HepG2 (cell line): ENCODE measurements around the gene AHCY. TPM values are rescaled to one million over a fixed set of nuclear protein-coding genes. Genes with fewer than 3 reads are reported as not detected.
A peak's percentile ranks its signal among the peaks of the same experiment; 100 is the strongest.

Source experiments
- ATAC-seq: fragments of 200-7000 bp; cut with Tn5 transposase; 3 replicates; pipeline ENCODE4 v1.9.1; 2020; ENCODE audit warnings: mild to moderate bottlenecking, moderate library complexity
- BruUV-seq: library from RNA; stranded (reverse); fragments of 400-500 nt; replicated peaks from 2 replicates; lab custom pipeline; 2021; lab: Mats Ljungman, UMichigan
- CTCF ChIA-PET: fragments of 300-600 bp; formaldehyde crosslinking; extraction: SDS; loops from one replicate; lab custom pipeline; 2021; ENCODE audit warnings: low total read pairs, inconsistent platforms, low intra/inter-chr PET ratio; lab: Yijun Ruan, JAX
- POLR2A ChIA-PET: fragments of 350-600 bp; sonication (Branson Sonifier 250); formaldehyde crosslinking; loops from one replicate; lab custom pipeline; 2020; ENCODE audit warnings: antibody characterized with exemption, inconsistent platforms; lab: Yijun Ruan, JAX
- DNase-seq: peaks from one replicate; pipeline ENCODE4 v3.0.0-alpha.2; 2015; ENCODE audit warnings: low spot score
- FAIRE-seq: peaks from 3 replicates; lab custom pipeline; 2011; peaks lifted over from hg19 to GRCh38; lab: Jason Lieb, UNC
- H2AFZ ChIP-seq: one replicate; pipeline ENCODE4 v1.6.1; 2011; ENCODE audit warnings: low read length, inconsistent platforms
- H3K27ac ChIP-seq: fragments of 300-600 bp; 3 replicates; pipeline ENCODE4 v1.8.0; 2011; ENCODE audit warnings: mixed run types, mild to moderate bottlenecking, mixed read lengths, low read length, inconsistent platforms; ENCODE audit not compliant: insufficient read depth; ENCODE audit errors: extremely low read length
- H3K27me3 ChIP-seq, 2 experiments: fragments of 200-600 bp in 1 of 2; 2 replicates in 1 of 2; 3 replicates in 1 of 2; pipeline versions ENCODE4 v1.6.0 to v1.8.0; 2011; ENCODE audit warnings: low read length in 2 of 2, mild to moderate bottlenecking in 2 of 2, moderate library complexity in 2 of 2, inconsistent platforms in 1 of 2; ENCODE audit not compliant: insufficient read depth in 2 of 2, control insufficient read depth in 1 of 2
- H3K36me3 ChIP-seq, 2 experiments: fragments of 200-600 bp in 1 of 2; replicated peaks in 1 of 2; 2 replicates in 1 of 2; 3 replicates in 1 of 2; pipeline versions ENCODE4 v1.5.1 to v1.8.0; 2011; ENCODE audit warnings: low read length in 2 of 2, inconsistent platforms in 1 of 2; ENCODE audit not compliant: insufficient read depth in 2 of 2, control insufficient read depth in 1 of 2
- H3K4me1 ChIP-seq: 2 replicates; pipeline ENCODE4 v1.5.1; 2012; ENCODE audit warnings: low read length, inconsistent platforms; ENCODE audit not compliant: insufficient read depth
- H3K4me2 ChIP-seq: 2 replicates; pipeline ENCODE4 v1.6.0; 2011; ENCODE audit warnings: low read depth, low read length, inconsistent platforms
- H3K4me3 ChIP-seq, 3 experiments: fragments of 200-600 bp in 1 of 3; sonication (generic), shearing (Covaris generic) in 1 of 3; replicated peaks in 1 of 3; 2 replicates each; pipeline ENCODE4 v1.5.1; 2011 to 2016; ENCODE audit warnings: low read length in 3 of 3, inconsistent platforms in 2 of 3, low read depth in 2 of 3, mild to moderate bottlenecking in 2 of 3, control low read depth in 1 of 3, mixed read lengths in 1 of 3; ENCODE audit not compliant: insufficient read depth in 1 of 3
- H3K79me2 ChIP-seq: one replicate; pipeline ENCODE4 v1.6.1; 2011; ENCODE audit warnings: low read length, inconsistent platforms; ENCODE audit not compliant: insufficient read depth
- H3K9ac ChIP-seq: 2 replicates; pipeline ENCODE4 v1.6.0; 2011; ENCODE audit warnings: mild to moderate bottlenecking, low read depth, low read length, inconsistent platforms; ENCODE audit not compliant: insufficient read depth
- H3K9me3 ChIP-seq: 2 replicates; pipeline ENCODE4 v1.5.1; 2012; ENCODE audit warnings: mild to moderate bottlenecking, low read length
- H4K20me1 ChIP-seq: 2 replicates; pipeline ENCODE4 v1.6.0; 2011; ENCODE audit warnings: inconsistent platforms, mild to moderate bottlenecking, low read length, moderate library complexity; ENCODE audit not compliant: insufficient read depth
- ATF7 ChIP-seq, 2 experiments: fragments of 450-650 bp in 1 of 2; sonication (generic) in 1 of 2; formaldehyde crosslinking in 1 of 2; IDR thresholded peaks; 2 replicates each; pipeline versions ENCODE4 v1.4.0 to v1.6.1; 2016 to 2020; ENCODE audit warnings: antibody characterized with exemption in 1 of 2, mild to moderate bottlenecking in 1 of 2, missing genetic modification reagents in 1 of 2
- ATM ChIP-seq: fragments of 450-650 bp; IDR thresholded peaks from 2 replicates; pipeline ENCODE4 v1.7.1; 2017; ENCODE audit warnings: mild to moderate bottlenecking, borderline replicate concordance
- BRD4 ChIP-seq: sonication (generic); formaldehyde crosslinking; IDR thresholded peaks from 2 replicates; pipeline ENCODE4 v1.4.0; 2020; ENCODE audit warnings: missing genetic modification reagents
- CCDC6 ChIP-seq: sonication (generic); formaldehyde crosslinking; IDR thresholded peaks from 2 replicates; pipeline ENCODE4 v1.8.1; 2022; ENCODE audit warnings: mild to moderate bottlenecking, missing genetic modification reagents, moderate library complexity
- ELF1 ChIP-seq: sonication (generic); formaldehyde crosslinking; IDR thresholded peaks from 2 replicates; pipeline ENCODE4 v1.4.0; 2020; ENCODE audit warnings: missing genetic modification reagents
- HDAC6 ChIP-seq: fragments of 200-600 bp; sonication (generic); IDR thresholded peaks from 2 replicates; pipeline ENCODE4 v1.7.0; 2017; ENCODE audit warnings: mild to moderate bottlenecking, antibody characterized with exemption, low read length, low read depth
- MAF1 ChIP-seq: sonication (generic); formaldehyde crosslinking; IDR thresholded peaks from 2 replicates; pipeline ENCODE4 v1.5.0; 2020; ENCODE audit warnings: missing genetic modification reagents, borderline replicate concordance
- MEF2D ChIP-seq: sonication (generic); formaldehyde crosslinking; IDR thresholded peaks from 2 replicates; pipeline ENCODE4 v1.5.1; 2020; ENCODE audit warnings: mild to moderate bottlenecking, missing genetic modification reagents
- MTF2 ChIP-seq: sonication (generic); formaldehyde crosslinking; IDR thresholded peaks from 2 replicates; pipeline ENCODE4 v1.5.0; 2020; ENCODE audit warnings: missing genetic modification reagents, borderline replicate concordance
- RCOR2 ChIP-seq: IDR thresholded peaks from 2 replicates; pipeline ENCODE4 v1.6.1; 2016; ENCODE audit warnings: missing biosample characterization, missing genetic modification reagents
- SATB2 ChIP-seq: sonication (generic); formaldehyde crosslinking; IDR thresholded peaks from 2 replicates; pipeline ENCODE4 v1.5.0; 2020; ENCODE audit warnings: missing genetic modification reagents
- SMAD1 ChIP-seq: sonication (generic); formaldehyde crosslinking; IDR thresholded peaks from 2 replicates; pipeline ENCODE4 v1.4.0; 2020; ENCODE audit warnings: missing genetic modification reagents, low read depth, mild to moderate bottlenecking, borderline replicate concordance
- SP4 ChIP-seq: sonication (generic); formaldehyde crosslinking; IDR thresholded peaks from 2 replicates; pipeline ENCODE4 v1.8.1; 2023; ENCODE audit warnings: mild to moderate bottlenecking, missing genetic modification reagents
- STAG1 ChIP-seq: sonication (generic); formaldehyde crosslinking; IDR thresholded peaks from 2 replicates; pipeline ENCODE4 v1.4.0; 2020; ENCODE audit warnings: missing genetic modification reagents
- SYNCRIP ChIP-seq: fragments of 200-400 bp; formaldehyde crosslinking; IDR thresholded peaks from 2 replicates; pipeline ENCODE4 v1.6.1; 2018; ENCODE audit warnings: mild to moderate bottlenecking, low read depth, low read length; ENCODE audit not compliant: insufficient read depth
- TBP ChIP-seq: sonication (generic); formaldehyde crosslinking; IDR thresholded peaks from 2 replicates; pipeline ENCODE4 v1.5.0; 2020; ENCODE audit warnings: missing genetic modification reagents
- TEAD3 ChIP-seq: optimal IDR thresholded peaks from 2 replicates; pipeline ENCODE3; 2016; ENCODE audit warnings: borderline replicate concordance
- ZBTB1 ChIP-seq: sonication (generic); formaldehyde crosslinking; IDR thresholded peaks from 2 replicates; pipeline ENCODE4 v1.4.0; 2020; ENCODE audit warnings: missing genetic modification reagents, borderline replicate concordance
- ZBTB25 ChIP-seq: IDR thresholded peaks from 2 replicates; pipeline ENCODE4 v1.6.1; 2018; ENCODE audit warnings: missing genetic modification reagents
- ZNF710 ChIP-seq: sonication (generic); formaldehyde crosslinking; IDR thresholded peaks from 2 replicates; pipeline ENCODE4 v1.5.0; 2020; ENCODE audit warnings: mild to moderate bottlenecking, missing genetic modification reagents, borderline replicate concordance
- ZNF788 ChIP-seq: sonication (generic); formaldehyde crosslinking; IDR thresholded peaks from 2 replicates; pipeline ENCODE4 v1.5.0; 2020; ENCODE audit warnings: mild to moderate bottlenecking, missing genetic modification reagents, borderline replicate concordance
- WGBS: methylation state at CpG from one replicate; pipeline ENCODE4 v1.1.6; 2017; ENCODE audit warnings: low lambda C conversion rate; 5-methylcytosine and 5-hydroxymethylcytosine counted together
- in situ Hi-C: cut with HindIII; loops from 2 replicates; pipeline ENCODE4 v1.10.0; 2017; ENCODE audit warnings: low pct_unique_long_range_greater_than_20kb; ENCODE audit not compliant: extremely low pct_ligation_motif_present
- intact Hi-C: fragments of 100-400 bp; cut with micrococcal nuclease; formaldehyde crosslinking; loops from one replicate; pipeline ENCODE4 v1.10.0; 2022; ENCODE audit not compliant: unreplicated experiment
- polyA plus RNA-seq, 8 experiments: library from polyadenylated mRNA; depleted of rRNA in 3 of 8; stranded (reverse) in 7 of 8; unstranded in 1 of 8; fragments of >200 nt; fragmentation: Illumina TruSeq in 4 of 8; extraction: Trizol in 4 of 8; gene quantifications; 2 replicates each; pipeline versions ENCODE4 v1.2.1 to v1.2.3, GENCODE V29; 2011 to 2016; ENCODE audit warnings: low read depth in 4 of 8, missing spikeins in 1 of 8, mixed read lengths in 1 of 8; ENCODE audit not compliant: insufficient read depth in 1 of 8
- total RNA-seq, 5 experiments: library from RNA; depleted of rRNA; stranded (reverse); fragments of >200 nt; fragmentation: Illumina TruSeq; extraction: Trizol; gene quantifications; 2 replicates each; pipeline ENCODE4 v1.2.3, GENCODE V29; 2016; ENCODE audit warnings: low read depth in 1 of 5

AHCY gene
- total and polyA plus RNA-seq, 2 of the 13 experiments (the other 11 are each of a cell fraction or from before 2014, with no cell fraction given): 407 to 419 TPM

GRCh38 chr20:34311118-34312023 is 8.2 kb upstream of the AHCY start:
- WGBS: 2% methylated on average over 43 of the region's 45 CpGs
- peak overlapping the region; percentile 56 for H3K27ac ChIP-seq
- H3K36me3 ChIP-seq: no peaks in the 10 kb centered on the region
- peak overlapping the region; percentile 53 to 77 (median 54) for H3K4me3 ChIP-seq
- peak overlapping the region; percentile 93 for H3K4me2 ChIP-seq
- H3K9me3 ChIP-seq: no peaks in the 10 kb centered on the region
- no peaks in the 10 kb centered on the region for H3K27me3 ChIP-seq
- ATAC-seq (peak; percentile 87), FAIRE-seq (peak; percentile 95), DNase-seq (peak; percentile 100)
- H4K20me1 ChIP-seq: no peaks in the 10 kb centered on the region
- H2AFZ ChIP-seq: no peak overlapping the region
- TSS peak; percentile 83 for BruUV-seq
- CTCF ChIA-PET: interaction anchor here (0.8 to 4.3 kb wide), 7 partner anchors 12 to 211 kb away, joined by 3 to 32 read pairs (median 13); partner anchors contain the start of gene ITCH
- H3K4me1 ChIP-seq: peaks cover 76% of the 10 kb centered on the region
- peak overlapping the region; percentile 46 for H3K9ac ChIP-seq
- in situ Hi-C loops (loop anchor here (5.0 kb wide), 3 partner anchors 51 to 206 kb away; partner anchors contain the start of genes DYNLRB1 and ITCH), intact Hi-C loops (loop anchor here (1.0 to 5.0 kb wide), 10 partner anchors 8 to 366 kb away; partner anchors contain the start of genes AHCY, ITCH and PIGU)
- POLR2A ChIA-PET: interaction anchor here (0.6 to 5.2 kb wide), 29 partner anchors 8 to 393 kb away, joined by 3 to 144 read pairs (median 6); partner anchors contain the start of genes AHCY, DYNLRB1, EIF2S2 and ITCH
- H3K79me2 ChIP-seq: no peaks in the 10 kb centered on the region
- TF ChIP-seq SP4 (peak; percentile 85), MTF2 (CRISPR knock-in tag) (no peak), SYNCRIP (no peak), HDAC6 (no peak), ATM (no peak), SATB2 (no peak), ATF7 (IDR thresholded peaks at IDR 0.05) (no peak), ATF7 (CRISPR knock-in tag; IDR thresholded peaks at IDR 0.05) (peak; percentile 37; the same call in 1 of the 2 replicates), BRD4 (CRISPR knock-in tag) (peak; percentile 85; the same call in 1 of the 2 replicates), ZBTB1 (CRISPR knock-in tag) (no peak), STAG1 (CRISPR knock-in tag) (no peak; the same call in none of the 2 replicates), TEAD3 (peak; percentile 62), ZBTB25 (CRISPR knock-in tag) (peak; percentile 89), MAF1 (CRISPR knock-in tag) (no peak), SMAD1 (peak; percentile 72; the same call in 1 of the 2 replicates), ZNF788 (CRISPR knock-in tag) (peak; percentile 98), CCDC6 (CRISPR knock-in tag) (no peak; the same call in none of the 2 replicates), ZNF710 (CRISPR knock-in tag) (peak; percentile 93), TBP (CRISPR knock-in tag) (peak; percentile 88; the same call in 1 of the 2 replicates), MEF2D (CRISPR knock-in tag) (peak; percentile 85; the same call in 1 of the 2 replicates), ELF1 (CRISPR knock-in tag) (peak; percentile 79), RCOR2 (CRISPR knock-in tag) (peak; percentile 79)
